ENCODE results near the gene PRKACB. TPM values are rescaled to one million over a fixed set of nuclear protein-coding genes. Genes with fewer than 3 reads are reported as not detected.
"Not testable (repeated sequence)": the region's sequence is repeated elsewhere in the genome, so short reads cannot be mapped to it uniquely, and the experiment has no call there.

PRKACB gene
- total RNA-seq, 2 donors from 2014 or later, result 35.0 to 42.4 TPM

- DNase-seq (no peak), ATAC-seq (replicated peaks in 1 of 2) (no peak)
- H3K27me3 Mint-ChIP-seq (ENCODE audit: low read depth), result no peaks in the 10 kb centered on the region
- no peak overlapping the region for H3K4me3 Mint-ChIP-seq
- no peaks in the 10 kb centered on the region for H3K9me3 Mint-ChIP-seq
- peaks cover 1 to 7% of the 10 kb centered on the region in 2 donors for H3K36me3 Mint-ChIP-seq (ENCODE audit: insufficient read depth in 2 of 2)
- no peak overlapping the region for H3K27ac Mint-ChIP-seq
- H3K4me1 Mint-ChIP-seq (ENCODE audit: low read depth), result peaks cover 5% of the 10 kb centered on the region
These were observed 62.3 kb downstream of the PRKACB start for GRCh38 chr1:84206375-84206774.

DNA sequence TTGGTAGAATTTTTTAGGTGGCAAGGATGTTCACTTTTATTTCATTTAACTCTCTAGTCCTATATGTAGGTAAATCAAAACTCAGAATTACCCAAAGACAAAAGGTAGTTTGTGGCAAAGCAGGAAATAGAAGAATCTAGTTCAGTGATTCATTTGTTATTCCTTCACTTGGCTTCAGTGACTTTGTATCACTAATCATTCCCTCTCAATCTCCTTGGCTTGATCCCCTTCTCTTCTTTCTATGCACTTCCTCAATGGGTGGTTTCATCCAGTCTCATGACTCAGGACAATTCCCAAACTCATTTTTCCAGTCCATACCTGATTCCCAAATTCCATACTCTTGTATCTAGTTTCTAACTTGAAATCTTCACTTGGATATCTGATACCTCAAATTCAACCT lies 64.9 kb downstream of the PRKACB start:
- no peak overlapping the region for H3K27ac Mint-ChIP-seq
- H3K36me3 Mint-ChIP-seq (ENCODE audit: insufficient read depth in 2 of 2), result peaks cover 1 to 8% of the 10 kb centered on the region in 2 donors
- H3K4me3 Mint-ChIP-seq, result no peak overlapping the region
- ATAC-seq (replicated peaks in 1 of 2), result no peak
- no peaks in the 10 kb centered on the region for H3K27me3 Mint-ChIP-seq (ENCODE audit: low read depth)
- no peaks in the 10 kb centered on the region for H3K9me3 Mint-ChIP-seq
- H3K4me1 Mint-ChIP-seq (ENCODE audit: low read depth), result no peaks in the 10 kb centered on the region
- DNase-seq, result no peak

GRCh38 chr1:84214115-84214956 lies 70.3 kb downstream of the PRKACB start:
- H3K27ac Mint-ChIP-seq, result peak overlapping the region; percentile 32
- H3K36me3 Mint-ChIP-seq (ENCODE audit: insufficient read depth in 2 of 2), result peaks cover 3 to 9% of the 10 kb centered on the region in 2 donors
- DNase-seq (no peak), ATAC-seq (replicated peaks in 1 of 2) (no peak)
- H3K4me1 Mint-ChIP-seq (ENCODE audit: low read depth), result peaks cover 7% of the 10 kb centered on the region
- H3K27me3 Mint-ChIP-seq (ENCODE audit: low read depth), result no peaks in the 10 kb centered on the region
- H3K4me3 Mint-ChIP-seq, result no peak overlapping the region
- H3K9me3 Mint-ChIP-seq, result no peaks in the 10 kb centered on the region

GRCh38 chr1:84217239-84217638 lies 73.2 kb downstream of the PRKACB start:
- DNase-seq (no peak), ATAC-seq (replicated peaks in 1 of 2) (no peak)
- peak overlapping the region; percentile 17 for H3K27ac Mint-ChIP-seq
- H3K27me3 Mint-ChIP-seq (ENCODE audit: low read depth), result no peaks in the 10 kb centered on the region
- H3K36me3 Mint-ChIP-seq (ENCODE audit: insufficient read depth in 2 of 2), result peaks cover 8 to 29% of the 10 kb centered on the region in 2 donors
- H3K9me3 Mint-ChIP-seq, result peaks cover 2 to 3% of the 10 kb centered on the region in 2 donors
- peaks cover 7% of the 10 kb centered on the region for H3K4me1 Mint-ChIP-seq (ENCODE audit: low read depth)
- H3K4me3 Mint-ChIP-seq, result no peak overlapping the region

DNA sequence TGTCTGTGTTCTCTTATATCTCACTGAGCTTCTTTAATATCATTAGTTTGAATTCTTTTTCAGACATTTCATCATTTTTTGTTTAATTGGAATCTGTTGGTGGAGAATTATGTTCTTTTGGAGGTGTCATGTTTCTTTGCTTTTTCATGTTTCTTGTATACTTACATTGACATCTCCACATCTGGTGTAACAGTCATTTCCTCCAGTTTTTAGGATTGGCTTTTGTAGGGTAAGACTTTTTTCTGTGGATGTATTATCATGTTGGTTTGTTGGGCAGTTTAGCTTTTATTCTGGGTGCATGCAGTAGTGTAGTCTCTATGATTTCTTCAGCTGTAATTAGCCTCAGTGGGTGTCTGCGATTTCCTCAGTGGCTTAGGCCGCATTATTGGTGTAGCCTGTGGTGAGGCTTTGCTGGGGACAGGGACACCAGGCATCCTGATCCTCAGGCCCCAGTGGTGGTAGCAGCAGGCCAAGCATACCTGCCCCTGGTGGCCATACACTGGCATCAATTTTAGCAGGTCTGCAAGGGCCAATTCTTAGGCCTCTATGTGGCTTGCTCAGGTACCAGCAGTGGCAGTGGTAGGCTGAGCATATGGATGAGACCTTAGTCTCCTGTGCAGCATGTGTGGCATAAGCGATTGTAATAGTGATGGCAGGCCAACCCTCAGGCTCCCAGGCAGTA lies 79.8 kb downstream of the PRKACB start:
- Mint-ChIP-seq H3K4me1 (ENCODE audit: low read depth) (no peaks in the 10 kb centered on the region), H3K36me3 (ENCODE audit: insufficient read depth in 2 of 2) (peaks cover 15 to 52% of the 10 kb centered on the region in 2 donors), H3K27ac (no peak overlapping the region), H3K9me3 (peaks cover 11 to 12% of the 10 kb centered on the region in 2 donors), H3K4me3 (no peak overlapping the region), H3K27me3 (ENCODE audit: low read depth) (no peaks in the 10 kb centered on the region)
- no peak for DNase-seq
- no peak for ATAC-seq (replicated peaks in 1 of 2)

DNA sequence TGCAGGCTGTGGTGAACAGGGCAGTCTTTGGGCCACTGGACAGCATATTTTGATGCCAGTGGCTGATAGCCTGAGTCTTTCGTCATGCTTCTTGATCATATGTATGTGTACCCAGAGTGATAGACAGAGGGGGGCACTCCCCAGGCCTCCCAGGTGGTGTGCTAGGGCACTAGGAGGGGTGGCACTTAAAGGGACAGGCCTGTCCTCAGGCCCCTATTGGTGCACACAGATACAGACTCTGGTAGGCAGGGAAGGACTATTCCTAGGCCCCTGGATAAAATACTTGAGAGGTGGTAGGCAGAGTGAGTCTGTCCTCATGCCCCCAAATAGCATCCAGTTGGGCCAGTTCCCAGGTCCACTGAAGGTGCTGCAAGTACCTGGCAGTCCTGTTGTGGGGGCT lies 80.8 kb downstream of the PRKACB start:
- ATAC-seq (replicated peaks in 1 of 2) (no peak), DNase-seq (no peak)
- Mint-ChIP-seq H3K9me3 (peaks cover 10% of the 10 kb centered on the region in 2 donors), H3K27ac (no peak overlapping the region), H3K4me3 (no peak overlapping the region), H3K36me3 (ENCODE audit: insufficient read depth in 2 of 2) (peaks cover 11 to 45% of the 10 kb centered on the region in 2 donors), H3K27me3 (ENCODE audit: low read depth) (no peaks in the 10 kb centered on the region), H3K4me1 (ENCODE audit: low read depth) (no peaks in the 10 kb centered on the region)

- DNase-seq, result no peak
- Mint-ChIP-seq H3K36me3 (ENCODE audit: insufficient read depth in 2 of 2) (peaks cover 11 to 41% of the 10 kb centered on the region in 2 donors), H3K27ac (no peak overlapping the region)
These were observed 81.6 kb downstream of the PRKACB start for GRCh38 chr1:84225646-84226045.

DNA sequence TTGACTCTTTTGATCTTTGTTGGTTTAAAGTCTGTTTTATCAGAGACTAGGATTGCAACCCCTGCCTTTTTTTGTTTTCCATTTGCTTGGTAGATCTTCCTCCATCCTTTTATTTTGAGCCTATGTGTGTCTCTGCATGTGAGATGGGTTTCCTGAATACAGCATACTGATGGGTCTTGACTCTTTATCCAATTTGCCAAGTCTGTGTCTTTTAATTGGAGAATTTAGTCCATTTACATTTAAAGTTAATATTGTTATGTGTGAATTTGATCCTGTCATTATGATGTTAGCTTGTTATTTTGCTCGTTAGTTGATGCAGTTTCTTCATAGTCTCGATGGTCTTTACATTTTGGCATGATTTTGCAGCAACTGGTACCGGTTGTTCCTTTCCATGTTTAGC lies 88.6 kb downstream of the PRKACB start:
- H3K27me3 Mint-ChIP-seq (ENCODE audit: low read depth); H3K4me1 Mint-ChIP-seq (ENCODE audit: low read depth); ATAC-seq (replicated peaks in 1 of 2); H3K27ac Mint-ChIP-seq; H3K9me3 Mint-ChIP-seq; DNase-seq; H3K4me3 Mint-ChIP-seq: not testable (repeated sequence)
- peaks cover 9 to 35% of the 10 kb centered on the region in 2 donors for H3K36me3 Mint-ChIP-seq (ENCODE audit: insufficient read depth in 2 of 2)

More at GRCh38 chr1:84225646-84226045, 81.6 kb downstream of the PRKACB start:
- no peak overlapping the region for H3K4me3 Mint-ChIP-seq
- peaks cover 10% of the 10 kb centered on the region in 2 donors for H3K9me3 Mint-ChIP-seq
- no peak for ATAC-seq (replicated peaks in 1 of 2)
- H3K4me1 Mint-ChIP-seq (ENCODE audit: low read depth), result no peaks in the 10 kb centered on the region
- no peaks in the 10 kb centered on the region for H3K27me3 Mint-ChIP-seq (ENCODE audit: low read depth)

- Mint-ChIP-seq H3K4me1 (ENCODE audit: low read depth) (no peaks in the 10 kb centered on the region), H3K27me3 (ENCODE audit: low read depth) (no peaks in the 10 kb centered on the region), H3K36me3 (ENCODE audit: insufficient read depth in 2 of 2) (peaks cover 13 to 33% of the 10 kb centered on the region in 2 donors), H3K27ac (no peak overlapping the region), H3K4me3 (no peak overlapping the region), H3K9me3 (peaks cover 6 to 7% of the 10 kb centered on the region in 2 donors)
- ATAC-seq (replicated peaks in 1 of 2), result no peak
- DNase-seq, result no peak
These were observed 92.2 kb downstream of the PRKACB start for GRCh38 chr1:84236256-84236655.

GRCh38 chr1:84242641-84243040 lies 98.6 kb downstream of the PRKACB start:
- Mint-ChIP-seq H3K9me3 (peaks cover 9 to 11% of the 10 kb centered on the region in 2 donors), H3K27me3 (ENCODE audit: low read depth) (no peaks in the 10 kb centered on the region), H3K4me1 (ENCODE audit: low read depth) (no peaks in the 10 kb centered on the region), H3K4me3 (no peak overlapping the region), H3K27ac (no peak overlapping the region), H3K36me3 (ENCODE audit: insufficient read depth in 2 of 2) (peaks cover 7 to 14% of the 10 kb centered on the region in 2 donors)
- ATAC-seq (replicated peaks in 1 of 2), result no peak
- no peak for DNase-seq

DNA sequence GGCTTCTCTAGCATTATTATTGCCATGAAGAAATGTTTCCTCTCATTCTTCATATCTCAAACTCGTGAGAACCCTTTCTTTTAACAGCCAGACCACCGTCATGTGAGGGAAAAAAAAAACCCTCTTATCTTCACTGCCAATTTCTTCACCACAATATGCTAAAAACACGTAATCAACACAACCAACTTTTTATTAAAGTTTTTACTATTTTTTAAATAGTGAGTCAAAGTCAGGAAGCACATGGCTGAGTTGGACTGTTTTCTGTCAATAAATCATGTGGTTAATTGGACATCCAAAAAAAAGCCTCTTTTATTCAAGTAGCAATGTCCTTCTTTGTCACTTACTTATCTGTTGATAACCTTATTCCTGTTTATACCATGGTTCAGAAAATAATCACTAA lies 101.5 kb downstream of the PRKACB start:
- Mint-ChIP-seq H3K4me3 (no peak overlapping the region), H3K36me3 (ENCODE audit: insufficient read depth in 2 of 2) (peaks cover 3 to 8% of the 10 kb centered on the region in 2 donors), H3K9me3 (peaks cover 8 to 9% of the 10 kb centered on the region in 2 donors), H3K27ac (no peak overlapping the region), H3K4me1 (ENCODE audit: low read depth) (no peaks in the 10 kb centered on the region), H3K27me3 (ENCODE audit: low read depth) (no peaks in the 10 kb centered on the region)
- DNase-seq, result no peak
- no peak for ATAC-seq (replicated peaks in 1 of 2)

DNA sequence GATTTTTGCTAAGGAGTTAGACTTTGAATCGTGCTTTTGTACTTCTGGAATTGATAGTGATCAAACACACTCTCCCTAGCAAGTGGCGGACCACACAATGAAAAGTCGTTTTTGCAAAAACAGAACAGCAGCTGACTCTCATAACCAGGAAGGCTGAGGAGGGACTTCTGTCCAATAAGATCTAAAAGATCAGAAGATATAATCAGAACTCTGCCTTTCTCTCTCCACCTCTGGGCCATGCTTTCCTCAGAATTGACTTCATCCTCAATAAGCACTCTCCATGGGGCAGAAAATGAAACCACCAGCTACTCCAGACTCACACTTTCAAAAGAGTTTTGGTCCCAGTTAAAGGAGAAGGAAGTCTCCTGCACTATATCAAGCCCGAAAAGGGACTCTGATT lies 102.1 kb downstream of the PRKACB start:
- no peak for DNase-seq
- H3K27ac Mint-ChIP-seq, result no peak overlapping the region
- no peaks in the 10 kb centered on the region for H3K27me3 Mint-ChIP-seq (ENCODE audit: low read depth)
- peak overlapping the region in 1 of 2 donors; percentile 5 for H3K4me3 Mint-ChIP-seq
- H3K9me3 Mint-ChIP-seq, result peaks cover 8 to 9% of the 10 kb centered on the region in 2 donors
- H3K36me3 Mint-ChIP-seq (ENCODE audit: insufficient read depth in 2 of 2), result peaks cover 3 to 8% of the 10 kb centered on the region in 2 donors
- H3K4me1 Mint-ChIP-seq (ENCODE audit: low read depth), result no peaks in the 10 kb centered on the region
- ATAC-seq (replicated peaks in 1 of 2), result no peak

GRCh38 chr1:84247425-84248220 lies 103.6 kb downstream of the PRKACB start:
- Mint-ChIP-seq H3K27ac (peak overlapping the region; percentile 57), H3K27me3 (ENCODE audit: low read depth) (no peaks in the 10 kb centered on the region), H3K4me1 (ENCODE audit: low read depth) (no peaks in the 10 kb centered on the region), H3K9me3 (peaks cover 4% of the 10 kb centered on the region in 2 donors), H3K36me3 (ENCODE audit: insufficient read depth in 2 of 2) (peaks cover 2% of the 10 kb centered on the region in 2 donors), H3K4me3 (peak overlapping the region in 1 of 2 donors; percentile 73)
- DNase-seq (no peak), ATAC-seq (replicated peaks in 1 of 2) (peak; percentile 34 to 75)
